Mesodermal cell (in vitro differentiated cells): Measurements from ENCODE around the gene SLC41A3.
"Not testable (repeated sequence)": the region's sequence is repeated elsewhere in the genome, so short reads cannot be mapped to it uniquely, and the experiment has no call there.

Experiments used
- H3K27ac ChIP-seq: 2 replicates; pipeline ENCODE4 v1.7.0; 2013; ENCODE audit warnings: mild to moderate bottlenecking, low read depth, low read length, moderate library complexity; ENCODE audit not compliant: severe bottlenecking
- H3K36me3 ChIP-seq: 2 replicates; pipeline ENCODE4 v1.7.1; 2013; ENCODE audit warnings: mild to moderate bottlenecking, low read length, moderate library complexity; ENCODE audit not compliant: control insufficient read depth, insufficient read depth
- H3K4me1 ChIP-seq: one replicate; pipeline ENCODE4 v1.7.1; 2013; ENCODE audit warnings: mild to moderate bottlenecking, low read length; ENCODE audit not compliant: insufficient read depth, control insufficient read depth, poor library complexity, severe bottlenecking
- H3K4me3 ChIP-seq: 2 replicates; pipeline ENCODE4 v1.7.0; 2013; ENCODE audit warnings: low read length, control low read depth, mild to moderate bottlenecking; ENCODE audit not compliant: insufficient read depth, poor library complexity, severe bottlenecking; ENCODE audit errors: extremely low read depth
- H3K9me3 ChIP-seq: 2 replicates; pipeline ENCODE4 v1.7.1; 2013; ENCODE audit warnings: mild to moderate bottlenecking, low read length, moderate library complexity; ENCODE audit not compliant: control insufficient read depth
- WGBS, 2 experiments: methylation state at CpG; one replicate each; pipeline ENCODE4 v1.1.5; 2013; ENCODE audit warnings: missing lambda C conversion rate in 2 of 2; ENCODE audit not compliant: insufficient coverage in 2 of 2; 5-methylcytosine and 5-hydroxymethylcytosine counted together

SLC41A3 gene

DNA sequence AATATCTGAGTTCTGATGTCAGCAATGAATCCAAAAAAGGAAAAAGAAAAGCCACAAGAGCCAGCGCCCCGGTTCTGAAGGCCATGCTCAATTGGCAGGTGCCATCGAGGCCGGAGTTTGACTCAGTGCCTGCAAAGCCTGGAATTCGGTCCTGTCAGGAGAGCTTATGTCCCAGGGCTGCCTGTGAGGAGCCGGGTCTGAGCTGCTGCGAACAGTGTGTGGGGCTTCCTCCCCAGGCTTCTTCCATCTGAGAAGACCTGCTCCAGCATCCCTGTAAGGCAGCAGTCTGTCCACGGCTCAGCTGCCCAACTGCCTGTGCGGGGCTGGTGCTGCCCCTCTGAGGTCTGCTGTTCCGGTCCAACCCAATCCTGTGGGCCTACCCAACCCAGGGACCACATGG, 68.8 kb downstream of the SLC41A3 start:
- no peaks in the 10 kb centered on the region for H3K9me3 ChIP-seq
- H3K4me1 ChIP-seq = no peaks in the 10 kb centered on the region
- no peak overlapping the region for H3K27ac ChIP-seq
- H3K36me3 ChIP-seq = peaks cover 26% of the 10 kb centered on the region
- WGBS, 2 experiments = 86 to 93% methylated on average over 9 to 10 of the region's 10 CpGs
- H3K4me3 ChIP-seq = no peak overlapping the region

DNA sequence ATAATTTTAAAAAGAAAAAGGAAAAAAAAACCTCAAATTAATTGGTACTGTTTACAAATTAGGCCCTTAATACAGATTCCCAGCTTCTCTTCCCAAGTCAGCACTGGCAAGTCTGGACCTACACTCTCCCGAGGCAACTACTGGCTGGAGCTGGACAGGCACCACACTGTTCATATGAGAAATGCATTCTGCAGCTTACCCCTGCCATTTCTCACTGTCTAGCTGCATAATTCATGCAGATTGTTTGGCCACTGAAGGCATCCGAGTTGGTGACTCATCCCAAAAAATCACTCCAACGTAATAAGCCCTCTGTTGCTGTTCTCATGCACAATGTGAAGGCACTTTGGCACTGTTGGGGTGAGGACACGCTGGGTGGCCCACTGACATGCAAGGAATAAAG, 69.7 kb downstream of the SLC41A3 start:
- H3K4me1 ChIP-seq = no peaks in the 10 kb centered on the region
- H3K27ac ChIP-seq = no peak overlapping the region
- no peaks in the 10 kb centered on the region for H3K9me3 ChIP-seq
- H3K36me3 ChIP-seq = peaks cover 26% of the 10 kb centered on the region
- H3K4me3 ChIP-seq = no peak overlapping the region
- WGBS, 2 experiments = 83 to 95% methylated on average over 3 to 4 of the region's 4 CpGs

DNA sequence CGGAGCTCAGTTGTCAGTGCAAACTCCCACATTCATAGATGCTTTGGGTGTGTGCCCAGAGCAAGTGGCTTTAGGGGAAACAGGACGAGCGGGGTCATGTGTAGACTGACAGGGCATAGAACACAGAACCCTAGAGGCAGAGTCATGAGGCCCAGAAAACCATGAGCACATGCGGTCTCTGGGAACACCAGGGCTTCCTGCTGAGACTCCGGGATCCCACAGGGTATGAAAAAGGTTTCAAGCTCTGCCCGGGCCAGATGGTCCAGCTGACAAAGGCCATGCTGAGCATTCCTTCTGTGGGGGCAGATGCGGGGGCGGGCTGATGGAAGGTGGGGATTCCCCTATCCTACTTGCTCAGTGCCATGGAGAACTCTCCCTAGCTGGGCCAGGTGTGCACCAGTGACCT, 70.2 kb downstream of the SLC41A3 start:
- 75 to 77% methylated on average over 4 to 8 of the region's 8 CpGs for WGBS, 2 experiments

DNA sequence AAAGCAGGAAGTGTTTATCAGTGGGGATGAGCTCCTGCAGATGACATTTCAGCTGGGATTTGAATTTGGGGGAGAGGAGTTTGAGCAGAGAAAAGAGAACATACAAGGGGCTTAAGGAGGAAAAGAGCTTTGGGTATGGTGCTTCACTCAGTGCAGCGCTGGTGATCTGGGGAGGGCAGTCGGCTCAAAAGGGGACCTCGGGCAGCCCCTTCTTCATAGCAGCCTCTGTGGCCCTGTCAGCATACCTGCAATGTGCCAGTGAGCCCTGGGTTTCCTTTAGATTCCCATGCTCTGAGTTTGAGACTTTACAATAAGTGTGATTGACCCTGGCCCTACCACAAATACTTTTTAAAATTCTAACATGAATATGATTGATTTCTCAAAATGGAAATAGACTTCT, 74.7 kb downstream of the SLC41A3 start:
- 89 to 91% methylated on average over 3 of the region's 3 CpGs for WGBS, 2 experiments
- H3K4me3 ChIP-seq = no peak overlapping the region

More for the DNA sequence above, 70.2 kb downstream of the SLC41A3 start:
- no peak overlapping the region for H3K27ac ChIP-seq
- H3K4me3 ChIP-seq = no peak overlapping the region
- no peaks in the 10 kb centered on the region for H3K4me1 ChIP-seq
- H3K36me3 ChIP-seq = peaks cover 26% of the 10 kb centered on the region
- H3K9me3 ChIP-seq = no peaks in the 10 kb centered on the region

DNA sequence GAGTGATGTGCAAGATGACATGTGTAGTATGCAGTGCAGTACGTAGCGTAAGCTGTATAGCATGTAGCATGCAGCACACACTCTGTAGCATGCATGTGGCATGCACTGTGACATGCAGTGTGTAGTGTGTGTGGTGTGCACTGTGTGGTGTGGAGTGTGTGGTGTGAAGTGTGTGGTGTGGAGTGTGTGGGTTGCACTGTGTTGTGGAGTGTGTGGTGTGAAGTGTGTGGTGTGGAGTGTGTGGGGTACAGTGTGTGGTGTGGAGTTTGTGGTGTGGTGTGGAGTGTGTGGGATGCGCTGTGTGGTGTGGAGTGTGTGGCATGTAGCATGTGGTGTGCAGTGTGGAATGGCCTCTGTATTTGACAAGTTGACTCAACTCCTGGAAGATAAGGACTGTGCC, 75.7 kb downstream of the SLC41A3 start:
- Histone ChIP-seq H3K4me3 (no peak overlapping the region), H3K27ac (no peak overlapping the region), H3K36me3 (peaks cover 19% of the 10 kb centered on the region), H3K9me3 (no peaks in the 10 kb centered on the region), H3K4me1 (no peaks in the 10 kb centered on the region)
- WGBS, 2 experiments = 100% methylated on average over 2 to 3 of the region's 3 CpGs

More for the DNA sequence above, 74.7 kb downstream of the SLC41A3 start:
- no peaks in the 10 kb centered on the region for H3K9me3 ChIP-seq
- no peak overlapping the region for H3K27ac ChIP-seq
- H3K36me3 ChIP-seq = peaks cover 24% of the 10 kb centered on the region
- no peaks in the 10 kb centered on the region for H3K4me1 ChIP-seq

DNA sequence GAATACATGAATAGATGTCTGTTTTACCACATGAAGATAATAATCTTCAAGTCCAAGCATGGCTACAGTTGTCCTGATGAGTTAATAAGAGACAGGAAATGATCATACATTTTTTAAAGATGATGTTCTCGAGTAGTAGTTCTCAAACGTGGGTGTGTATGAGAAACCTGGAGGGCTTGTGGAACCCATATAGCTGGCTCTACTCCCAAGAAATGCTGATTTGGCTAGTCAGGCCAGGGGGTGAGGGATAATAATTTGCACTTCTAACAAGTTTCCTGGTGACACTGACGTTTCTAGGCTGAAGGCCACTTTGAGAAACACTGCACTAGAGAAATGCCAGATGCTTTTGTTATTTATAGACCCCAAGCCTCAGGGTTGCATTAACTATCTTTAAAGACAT, 78.0 kb downstream of the SLC41A3 start:
- H3K36me3 ChIP-seq = peaks cover 11% of the 10 kb centered on the region
- 60 to 78% methylated on average over 2 to 3 of the region's 3 CpGs for WGBS, 2 experiments

DNA sequence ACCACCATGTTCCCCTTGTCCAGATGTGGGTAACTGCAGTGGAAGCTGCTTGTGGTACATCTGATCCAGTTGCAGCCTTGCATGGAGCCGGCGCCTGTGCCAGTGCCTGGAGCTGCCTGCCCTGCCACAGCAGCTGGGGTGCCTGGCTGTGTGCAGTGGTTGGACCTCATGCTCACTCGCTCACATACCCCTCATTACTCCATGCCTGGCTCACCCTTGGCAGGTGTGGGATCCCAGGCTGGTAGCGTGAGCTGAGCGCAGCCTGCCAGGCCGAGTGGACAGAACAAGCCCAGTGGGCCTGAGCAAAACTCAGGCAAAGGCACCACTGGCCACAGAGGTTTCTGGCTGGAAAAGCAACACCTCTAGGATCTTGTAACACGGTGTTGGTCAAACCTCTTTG, 79.2 kb downstream of the SLC41A3 start:
- Histone ChIP-seq H3K27ac (no peak overlapping the region), H3K9me3 (no peaks in the 10 kb centered on the region), H3K4me3 (no peak overlapping the region), H3K36me3 (peaks cover 7% of the 10 kb centered on the region), H3K4me1 (no peaks in the 10 kb centered on the region)
- WGBS, 2 experiments = 79 to 83% methylated on average over 5 to 6 of the region's 7 CpGs

More for the DNA sequence above, 78.0 kb downstream of the SLC41A3 start:
- Histone ChIP-seq H3K27ac (no peak overlapping the region), H3K4me3 (no peak overlapping the region), H3K4me1 (no peaks in the 10 kb centered on the region), H3K9me3 (no peaks in the 10 kb centered on the region)

DNA sequence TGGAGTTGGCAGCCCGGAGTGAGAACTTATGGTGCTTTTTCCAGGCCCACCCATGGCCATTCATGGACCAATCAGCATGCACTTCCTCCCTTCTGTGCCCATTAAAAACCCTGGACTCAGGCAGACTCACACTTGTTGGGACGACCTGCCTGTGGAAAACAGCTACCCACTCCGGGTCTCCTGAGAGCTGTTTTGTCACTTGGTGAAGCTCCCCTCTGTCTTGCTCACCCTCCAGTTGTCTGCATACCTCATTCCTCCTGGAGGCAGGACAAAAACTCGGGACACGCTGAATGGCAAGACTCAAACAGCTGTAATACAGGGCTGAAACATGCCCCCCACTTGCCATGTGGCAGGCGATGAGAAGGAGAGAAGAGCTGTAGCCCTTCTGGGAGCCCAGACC, 79.7 kb downstream of the SLC41A3 start:
- Histone ChIP-seq H3K4me1 (no peaks in the 10 kb centered on the region), H3K27ac (no peak overlapping the region), H3K36me3 (peaks cover 7% of the 10 kb centered on the region), H3K9me3 (no peaks in the 10 kb centered on the region), H3K4me3 (no peak overlapping the region)
- WGBS, 2 experiments = 87 to 97% methylated on average over 6 of the region's 6 CpGs

DNA sequence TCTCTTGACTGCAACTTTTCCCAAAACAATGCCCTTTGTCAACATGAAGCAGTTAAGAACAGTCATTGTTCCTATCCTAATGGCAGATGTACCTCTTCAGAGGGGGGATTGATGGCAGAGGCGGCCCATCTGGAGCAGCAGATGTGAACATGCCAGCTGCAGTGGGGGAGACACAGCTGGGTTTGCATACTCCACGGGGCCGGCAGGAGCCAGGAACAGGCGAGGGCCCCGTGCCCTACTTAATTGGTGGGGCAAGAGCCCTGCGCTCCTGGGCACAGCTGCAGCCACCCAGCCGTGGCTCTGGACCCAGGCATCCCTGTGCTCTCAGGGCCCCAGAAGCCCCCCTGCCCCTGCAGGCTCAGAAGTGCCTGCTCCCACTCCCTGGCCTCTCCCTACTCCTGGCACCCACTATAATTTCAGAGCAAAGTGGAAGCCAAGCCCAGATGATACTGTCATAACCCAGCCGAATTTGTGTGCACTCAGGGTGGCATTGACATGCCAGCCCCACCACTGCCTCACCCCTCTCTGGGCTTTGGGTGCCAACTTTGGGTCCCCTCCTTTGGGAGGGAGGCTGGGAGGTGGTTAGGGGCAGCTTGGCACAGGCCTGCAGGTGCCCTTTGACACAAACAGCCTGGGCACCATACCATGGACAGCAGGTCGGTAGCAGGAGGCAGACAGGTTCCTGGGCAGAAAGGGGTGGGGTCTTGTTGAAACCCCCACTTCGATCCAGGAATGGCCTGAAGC, 80.3 kb downstream of the SLC41A3 start:
- Histone ChIP-seq H3K9me3 (no peaks in the 10 kb centered on the region), H3K4me1 (no peaks in the 10 kb centered on the region), H3K27ac (no peak overlapping the region), H3K4me3 (no peak overlapping the region), H3K36me3 (peaks cover 7% of the 10 kb centered on the region)
- 79 to 83% methylated on average over 8 to 9 of the region's 10 CpGs for WGBS, 2 experiments

DNA sequence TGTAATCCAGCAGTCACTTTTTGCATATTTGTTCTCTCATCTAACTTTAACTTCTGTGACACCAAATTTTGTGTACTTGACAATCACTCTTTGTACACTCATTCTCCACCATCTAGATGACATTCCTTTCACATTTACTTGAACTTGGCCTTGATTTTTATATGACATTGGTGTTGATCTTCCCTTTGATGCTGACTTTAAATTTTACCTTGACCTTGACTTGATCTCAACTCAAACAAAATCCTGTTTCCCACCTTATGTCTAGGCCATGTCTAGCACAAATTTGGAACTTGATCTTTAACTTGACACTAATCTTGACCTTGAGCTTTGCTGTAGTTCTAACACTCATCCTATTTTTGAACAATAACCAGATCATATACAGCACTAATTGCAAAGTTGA, 81.7 kb downstream of the SLC41A3 start:
- H3K4me3 ChIP-seq = no peak overlapping the region
- peaks cover 7% of the 10 kb centered on the region for H3K36me3 ChIP-seq
- H3K9me3 ChIP-seq = no peaks in the 10 kb centered on the region
- H3K4me1 ChIP-seq = no peaks in the 10 kb centered on the region
- H3K27ac ChIP-seq = no peak overlapping the region

DNA sequence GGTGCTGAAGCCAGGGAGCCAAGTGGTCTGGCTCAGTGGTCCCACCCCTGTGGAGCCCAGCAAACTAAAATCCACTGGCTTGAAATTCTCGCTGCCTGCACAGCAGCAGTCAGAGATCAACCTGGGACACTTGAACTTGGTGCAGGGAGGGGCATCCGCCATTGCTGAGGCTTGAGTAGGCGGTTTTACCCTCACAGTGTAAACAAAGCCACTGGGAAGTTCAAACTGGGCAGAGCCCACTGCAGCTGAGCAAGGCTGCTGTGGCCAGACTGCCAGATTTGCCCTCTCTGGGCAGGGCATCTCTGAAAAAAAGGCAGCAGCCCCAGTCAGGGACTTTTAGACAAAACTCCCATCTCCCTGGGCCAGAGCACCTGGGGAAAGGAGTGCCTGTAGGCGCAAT, 87.2 kb downstream of the SLC41A3 start:
- not testable (repeated sequence) for H3K36me3 ChIP-seq, H3K4me3 ChIP-seq, H3K27ac ChIP-seq, H3K4me1 ChIP-seq, H3K9me3 ChIP-seq
- 81 to 94% methylated on average over 4 of the region's 4 CpGs for WGBS, 2 experiments
